HG03159 (cell line): ENCODE data around the gene HPSE2.

Source experiments
- ATAC-seq: cut with Tn5 transposase; IDR thresholded peaks from one replicate; pipeline ENCODE4 v1.9.1; 2021; ENCODE audit warnings: mild to moderate bottlenecking, moderate library complexity; ENCODE audit not compliant: unreplicated experiment

The HPSE2 gene

GRCh38 chr10:98420786-98421185 is 814.9 kb downstream of the HPSE2 start:
- no peak for ATAC-seq

GRCh38 chr10:98419469-98420261 is 816.0 kb downstream of the HPSE2 start:
- ATAC-seq = no peak

- no peak for ATAC-seq
These were observed 816.8 kb downstream of the HPSE2 start for GRCh38 chr10:98418665-98419468.

- no peak for ATAC-seq
These were observed 817.5 kb downstream of the HPSE2 start for GRCh38 chr10:98417973-98418664.

GRCh38 chr10:98417481-98417959 is 818.1 kb downstream of the HPSE2 start:
- ATAC-seq = no peak

- no peak for ATAC-seq
These were observed 818.9 kb downstream of the HPSE2 start for GRCh38 chr10:98416606-98417388.

- ATAC-seq = no peak
These were observed 819.9 kb downstream of the HPSE2 start for GRCh38 chr10:98415731-98416119.

- peak; percentile 49 for ATAC-seq
These were observed 820.5 kb downstream of the HPSE2 start, which contains the start of gene PYROXD2 for GRCh38 chr10:98414932-98415730. TSS of gene PYROXD2 (minus strand) at chr10:98415182. CDS start at chr10:98415135, 47 bp downstream.

- ATAC-seq = no peak
These were observed 821.1 kb downstream of the HPSE2 start for GRCh38 chr10:98414578-98414931.

- no peak for ATAC-seq
These were observed 823.9 kb downstream of the HPSE2 start for GRCh38 chr10:98411768-98412167.

- no peak for ATAC-seq
These were observed 824.5 kb downstream of the HPSE2 start for GRCh38 chr10:98411166-98411565.

GRCh38 chr10:98410759-98411158 is 824.9 kb downstream of the HPSE2 start:
- no peak for ATAC-seq

- ATAC-seq = no peak
These were observed 825.4 kb downstream of the HPSE2 start for GRCh38 chr10:98410135-98410743.

GRCh38 chr10:98408799-98409198 is 826.9 kb downstream of the HPSE2 start:
- ATAC-seq = no peak

GRCh38 chr10:98407744-98408241 is 827.9 kb downstream of the HPSE2 start:
- no peak for ATAC-seq
